ENCODE measurements around the gene ZHX3.

GRCh38 chr20:41174782-41175181, 142.7 kb downstream of the ZHX3 start:
- TF ChIP-seq GATA1 (IDR thresholded peaks at IDR 0.05; ENCODE audit: low read depth, low read length), result no peak
- no peak for TF ChIP-seq POLR2A (IDR thresholded peaks at IDR 0.05; ENCODE audit: low read length)

Measured in erythroblast (primary cell).